IPS-NIHi7 (cell line): ENCODE data around the gene ATG16L2.
A peak's percentile ranks its signal among the peaks of the same experiment; 100 is the strongest.
"Not testable (repeated sequence)": the region's sequence is repeated elsewhere in the genome, so short reads cannot be mapped to it uniquely, and the experiment has no call there.

ENCODE experiments used
- DNase-seq: peaks from one replicate; pipeline ENCODE4 v3.0.0; 2012; ENCODE audit warnings: mixed read lengths; ENCODE audit errors: extremely low spot score

Gene ATG16L2

GRCh38 chr11:72802822-72803221, 11.4 kb upstream of the ATG16L2 start:
- DNase-seq: no peak

- no peak for DNase-seq
These were observed 9.0 kb upstream of the ATG16L2 start for GRCh38 chr11:72805216-72805615.

- DNase-seq: not testable (repeated sequence)
These were observed 7.8 kb upstream of the ATG16L2 start for GRCh38 chr11:72806378-72806777.

- DNase-seq: no peak
These were observed 7.1 kb upstream of the ATG16L2 start for GRCh38 chr11:72807021-72807693.

- no peak for DNase-seq
These were observed 6.4 kb upstream of the ATG16L2 start for GRCh38 chr11:72807792-72808191.

GRCh38 chr11:72808331-72808798, 5.8 kb upstream of the ATG16L2 start:
- DNase-seq: no peak

GRCh38 chr11:72811686-72812085, 2.5 kb upstream of the ATG16L2 start:
- DNase-seq: not testable (repeated sequence)

- DNase-seq: no peak
These were observed 1.6 kb upstream of the ATG16L2 start for GRCh38 chr11:72812604-72812966.

- DNase-seq: peak; percentile 71
These were observed 1.1 kb upstream of the ATG16L2 start for GRCh38 chr11:72812967-72813739.

- peak; percentile 74 for DNase-seq
These were observed 398 bp upstream of the ATG16L2 start for GRCh38 chr11:72813740-72814285.

- DNase-seq: no peak
These were observed 953 bp downstream of the ATG16L2 start for GRCh38 chr11:72815110-72815618.

GRCh38 chr11:72816404-72816990, 2.3 kb downstream of the ATG16L2 start:
- no peak for DNase-seq

GRCh38 chr11:72817966-72818365, 3.8 kb downstream of the ATG16L2 start:
- no peak for DNase-seq

- no peak for DNase-seq
These were observed 4.8 kb downstream of the ATG16L2 start for GRCh38 chr11:72818971-72819370.

- no peak for DNase-seq
These were observed 6.4 kb downstream of the ATG16L2 start for GRCh38 chr11:72820439-72821139.

GRCh38 chr11:72821221-72821919, 7.2 kb downstream of the ATG16L2 start:
- peak; percentile 43 for DNase-seq

- DNase-seq: peak; percentile 97
These were observed 7.9 kb downstream of the ATG16L2 start for GRCh38 chr11:72821920-72822799.

- no peak for DNase-seq
These were observed 9.0 kb downstream of the ATG16L2 start for GRCh38 chr11:72823105-72823804.

- DNase-seq: no peak
These were observed 9.8 kb downstream of the ATG16L2 start for GRCh38 chr11:72824020-72824419.
